Measurements from ENCODE around the gene CUEDC2. TPM values are rescaled to one million over a fixed set of nuclear protein-coding genes. Genes with fewer than 3 reads are reported as not detected.
A peak's percentile ranks its signal among the peaks of the same experiment; 100 is the strongest.

The CUEDC2 gene
- total RNA-seq, 1 donor from 2014 or later: 118 TPM

- Mint-ChIP-seq H3K27me3 (ENCODE audit: low read depth) (peaks cover 11% of the 10 kb centered on the region), H3K36me3 (ENCODE audit: low read depth) (no peaks in the 10 kb centered on the region), H3K27ac (ENCODE audit: unreplicated experiment) (no peak overlapping the region), H3K4me1 (peaks cover 70% of the 10 kb centered on the region), H3K4me3 (peak overlapping the region; percentile 94), H3K9me3 (no peaks in the 10 kb centered on the region)
- TF ChIP-seq CTCF (conservative IDR thresholded peaks at IDR 0.05): no peak
- DNase-seq (ENCODE audit: low read depth, low spot score): no peak
Observed at GRCh38 chr10:102420181-102420713, 12.1 kb downstream of the CUEDC2 start.

- Mint-ChIP-seq H3K27me3 (ENCODE audit: low read depth) (peaks cover 11% of the 10 kb centered on the region), H3K36me3 (ENCODE audit: low read depth) (no peaks in the 10 kb centered on the region), H3K4me1 (peaks cover 68% of the 10 kb centered on the region), H3K4me3 (peak overlapping the region; percentile 94), H3K27ac (ENCODE audit: unreplicated experiment) (peak overlapping the region; percentile 98), H3K9me3 (no peaks in the 10 kb centered on the region)
- DNase-seq (ENCODE audit: low read depth, low spot score): peak; percentile 92
- TF ChIP-seq CTCF (conservative IDR thresholded peaks at IDR 0.05): no peak
Observed at GRCh38 chr10:102419269-102420180, 12.8 kb downstream of the CUEDC2 start.

GRCh38 chr10:102418622-102419268, 13.6 kb downstream of the CUEDC2 start, which contains the start of gene PSD:
Gene PSD, minus strand, starts transcription at chr10:102418785. Its CDS starts 1,747 bp downstream, at chr10:102417038.
- peaks cover 11% of the 10 kb centered on the region for H3K27me3 Mint-ChIP-seq (ENCODE audit: low read depth)
- H3K36me3 Mint-ChIP-seq (ENCODE audit: low read depth): no peaks in the 10 kb centered on the region
- peak; percentile 44 for DNase-seq (ENCODE audit: low read depth, low spot score)
- no peaks in the 10 kb centered on the region for H3K9me3 Mint-ChIP-seq
- peak within 1 kb of the TSS; percentile 98 for H3K27ac Mint-ChIP-seq (ENCODE audit: unreplicated experiment)
- peak within 1 kb of the TSS; percentile 94 for H3K4me3 Mint-ChIP-seq
- no peak for TF ChIP-seq CTCF (conservative IDR thresholded peaks at IDR 0.05)
- peaks cover 71% of the 10 kb centered on the region for H3K4me1 Mint-ChIP-seq

- peaks cover 79% of the 10 kb centered on the region for H3K4me1 Mint-ChIP-seq
- H3K27me3 Mint-ChIP-seq (ENCODE audit: low read depth): peaks cover 11% of the 10 kb centered on the region
- no peak overlapping the region for H3K4me3 Mint-ChIP-seq
- H3K27ac Mint-ChIP-seq (ENCODE audit: unreplicated experiment): no peak overlapping the region
- no peak for DNase-seq (ENCODE audit: low read depth, low spot score)
- no peaks in the 10 kb centered on the region for H3K9me3 Mint-ChIP-seq
- no peak for TF ChIP-seq CTCF (conservative IDR thresholded peaks at IDR 0.05)
- H3K36me3 Mint-ChIP-seq (ENCODE audit: low read depth): no peaks in the 10 kb centered on the region
Observed at GRCh38 chr10:102416695-102417094, 15.7 kb downstream of the CUEDC2 start.

GRCh38 chr10:102416283-102416682, 16.1 kb downstream of the CUEDC2 start:
- DNase-seq (ENCODE audit: low read depth, low spot score): no peak
- H3K9me3 Mint-ChIP-seq: no peaks in the 10 kb centered on the region
- H3K27ac Mint-ChIP-seq (ENCODE audit: unreplicated experiment): no peak overlapping the region
- peaks cover 83% of the 10 kb centered on the region for H3K4me1 Mint-ChIP-seq
- no peaks in the 10 kb centered on the region for H3K36me3 Mint-ChIP-seq (ENCODE audit: low read depth)
- peaks cover 14% of the 10 kb centered on the region for H3K27me3 Mint-ChIP-seq (ENCODE audit: low read depth)
- no peak for TF ChIP-seq CTCF (conservative IDR thresholded peaks at IDR 0.05)
- peak overlapping the region; percentile 71 for H3K4me3 Mint-ChIP-seq

All from neural crest cell (in vitro differentiated cells).